Coronary artery (tissue), 2 donors: ENCODE data around the gene NLGN1.
"Not testable (repeated sequence)": the region's sequence is repeated elsewhere in the genome, so short reads cannot be mapped to it uniquely, and the experiment has no call there.

ENCODE experiments used
- DNase-seq: peaks from one replicate; pipeline ENCODE4 v3.0.0-alpha.2; 2017; ENCODE audit warnings: low spot score
- H3K27ac ChIP-seq, 2 donors: fragments of 200-600 bp; sonication (generic); one replicate each; pipeline ENCODE4 v1.5.1; 2016 to 2019
- H3K4me3 ChIP-seq: fragments of 200-600 bp; sonication (generic); 2 replicates; pipeline ENCODE4 v1.5.1; 2016; ENCODE audit warnings: mild to moderate bottlenecking, moderate library complexity
- TF ChIP-seq, protein P1 (sequence below): fragments of 200-600 bp; sonication (generic); IDR thresholded peaks from one replicate; pipeline ENCODE4 v1.5.1; 2019; ENCODE audit warnings: antibody characterized with exemption

Gene NLGN1

DNA sequence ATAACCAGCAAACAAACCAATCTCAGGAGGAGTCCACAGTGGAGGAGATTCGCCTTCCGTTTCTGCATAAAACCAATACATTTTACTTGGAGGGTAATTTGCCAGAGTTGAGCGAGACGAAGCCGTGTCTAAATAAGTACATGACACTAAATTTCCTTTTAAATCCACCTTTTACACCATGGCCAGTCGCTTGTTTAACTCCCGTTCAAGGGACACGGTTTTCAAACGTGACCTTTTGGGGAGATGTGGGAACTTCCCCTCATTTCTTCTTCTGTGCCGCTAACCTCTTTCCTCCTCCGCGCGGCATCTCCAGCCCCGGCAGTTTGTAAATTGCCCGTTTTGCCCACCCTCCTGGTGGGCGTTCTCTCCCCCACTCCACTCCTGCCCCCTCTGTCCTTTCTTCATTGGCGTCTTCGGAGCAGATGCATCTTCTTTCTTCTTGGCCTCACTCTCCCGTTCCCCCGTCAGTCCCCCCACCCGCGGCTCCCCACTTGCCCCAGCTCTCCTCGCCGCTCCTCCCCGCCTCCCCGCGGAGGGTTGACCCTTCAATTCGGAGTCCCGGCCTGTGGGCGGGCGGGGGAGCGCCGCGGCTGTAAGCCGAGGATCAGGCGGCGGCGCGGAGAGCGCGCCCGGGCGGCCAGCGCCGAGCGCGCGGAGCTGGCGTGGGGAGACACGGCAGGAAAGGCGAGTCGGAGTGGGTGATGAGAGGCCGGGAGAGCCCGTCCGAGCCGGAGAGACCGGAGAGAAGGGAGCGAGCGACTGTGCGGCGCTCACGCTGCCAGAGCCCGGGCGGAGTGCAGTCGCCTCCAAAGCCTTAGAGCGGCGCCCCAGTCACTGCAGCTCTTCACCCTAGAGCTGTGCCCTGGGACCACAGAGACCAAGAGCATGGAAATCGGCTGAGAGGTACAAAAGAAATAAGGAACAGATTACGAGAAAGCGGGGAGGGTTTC, at the start of gene NLGN1:
Gene NLGN1 (plus strand): TSS at position 584 of the 950 bp plus-strand sequence.
- DNase-seq: peak; percentile 87
- Histone ChIP-seq H3K4me3 (peak within 1 kb of the TSS; percentile 79), H3K27ac (peak within 1 kb of the TSS; percentile 74 to 83)
- TF ChIP-seq, protein P1, sequence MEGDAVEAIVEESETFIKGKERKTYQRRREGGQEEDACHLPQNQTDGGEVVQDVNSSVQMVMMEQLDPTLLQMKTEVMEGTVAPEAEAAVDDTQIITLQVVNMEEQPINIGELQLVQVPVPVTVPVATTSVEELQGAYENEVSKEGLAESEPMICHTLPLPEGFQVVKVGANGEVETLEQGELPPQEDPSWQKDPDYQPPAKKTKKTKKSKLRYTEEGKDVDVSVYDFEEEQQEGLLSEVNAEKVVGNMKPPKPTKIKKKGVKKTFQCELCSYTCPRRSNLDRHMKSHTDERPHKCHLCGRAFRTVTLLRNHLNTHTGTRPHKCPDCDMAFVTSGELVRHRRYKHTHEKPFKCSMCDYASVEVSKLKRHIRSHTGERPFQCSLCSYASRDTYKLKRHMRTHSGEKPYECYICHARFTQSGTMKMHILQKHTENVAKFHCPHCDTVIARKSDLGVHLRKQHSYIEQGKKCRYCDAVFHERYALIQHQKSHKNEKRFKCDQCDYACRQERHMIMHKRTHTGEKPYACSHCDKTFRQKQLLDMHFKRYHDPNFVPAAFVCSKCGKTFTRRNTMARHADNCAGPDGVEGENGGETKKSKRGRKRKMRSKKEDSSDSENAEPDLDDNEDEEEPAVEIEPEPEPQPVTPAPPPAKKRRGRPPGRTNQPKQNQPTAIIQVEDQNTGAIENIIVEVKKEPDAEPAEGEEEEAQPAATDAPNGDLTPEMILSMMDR: no peak

DNA sequence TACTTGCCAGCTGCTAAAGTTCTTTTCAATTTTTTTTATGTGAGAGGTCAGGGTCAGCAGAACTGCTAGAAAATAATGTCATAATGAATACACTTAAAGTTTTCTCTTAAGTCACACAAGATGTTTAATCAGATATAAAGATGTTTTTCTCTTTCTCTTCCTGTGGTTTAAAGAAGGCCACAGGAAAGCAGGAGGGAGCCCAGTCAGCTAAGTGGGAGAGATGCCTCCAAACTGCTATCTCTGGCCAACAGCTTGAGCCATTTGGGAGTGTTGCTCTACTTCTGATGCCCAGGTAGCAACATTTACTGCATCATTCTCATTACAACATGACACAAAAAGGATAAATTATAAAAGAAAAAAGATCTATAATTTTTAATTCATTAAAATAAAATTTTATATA, 45.7 kb upstream of the NLGN1 start:
- TF ChIP-seq, protein P1: no peak
- no peak overlapping the region for H3K4me3 ChIP-seq
- no peak overlapping the region for H3K27ac ChIP-seq
- no peak for DNase-seq

DNA sequence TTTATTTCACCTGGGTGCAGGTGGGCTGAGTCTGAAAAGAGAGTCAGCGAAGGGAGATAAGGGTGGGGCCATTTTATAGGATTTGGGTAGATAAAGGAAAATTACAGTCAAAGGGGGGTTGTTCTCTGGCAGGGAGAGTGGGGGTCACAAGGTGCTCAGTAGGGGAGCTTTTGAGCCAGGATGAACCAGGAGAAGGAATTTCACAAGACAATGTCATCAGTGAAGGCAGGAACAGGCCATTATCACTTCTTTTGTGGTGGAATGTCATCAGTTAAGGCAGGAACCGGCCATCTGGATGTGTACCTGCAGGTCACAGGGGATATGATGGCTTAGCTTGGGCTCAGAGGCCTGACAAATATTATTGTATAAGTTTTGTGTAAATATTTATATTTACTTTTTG, 44.4 kb upstream of the NLGN1 start:
- not testable (repeated sequence) for H3K27ac ChIP-seq, DNase-seq, H3K4me3 ChIP-seq

DNA sequence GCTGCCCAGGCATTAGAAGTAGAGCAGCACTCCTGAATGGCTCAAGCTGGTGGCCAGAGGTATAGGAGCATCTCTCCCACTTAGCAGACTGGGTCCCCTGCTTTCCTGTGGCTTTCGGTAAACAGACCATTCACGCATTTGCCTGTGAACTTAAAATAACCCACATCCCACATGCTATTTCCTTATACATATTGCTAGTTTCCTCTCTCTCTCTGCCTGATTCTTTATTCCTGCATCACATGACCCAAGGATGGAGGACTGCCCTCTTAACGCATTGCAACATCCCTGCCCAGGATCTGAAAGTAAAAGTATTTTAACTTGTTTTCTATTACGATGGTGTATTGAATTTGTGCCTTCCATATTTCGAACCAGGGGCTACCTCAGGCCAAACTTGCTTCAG, 43.4 kb upstream of the NLGN1 start:
- no peak for DNase-seq
- H3K27ac ChIP-seq: no peak overlapping the region
- TF ChIP-seq, protein P1: no peak
- H3K4me3 ChIP-seq: no peak overlapping the region

DNA sequence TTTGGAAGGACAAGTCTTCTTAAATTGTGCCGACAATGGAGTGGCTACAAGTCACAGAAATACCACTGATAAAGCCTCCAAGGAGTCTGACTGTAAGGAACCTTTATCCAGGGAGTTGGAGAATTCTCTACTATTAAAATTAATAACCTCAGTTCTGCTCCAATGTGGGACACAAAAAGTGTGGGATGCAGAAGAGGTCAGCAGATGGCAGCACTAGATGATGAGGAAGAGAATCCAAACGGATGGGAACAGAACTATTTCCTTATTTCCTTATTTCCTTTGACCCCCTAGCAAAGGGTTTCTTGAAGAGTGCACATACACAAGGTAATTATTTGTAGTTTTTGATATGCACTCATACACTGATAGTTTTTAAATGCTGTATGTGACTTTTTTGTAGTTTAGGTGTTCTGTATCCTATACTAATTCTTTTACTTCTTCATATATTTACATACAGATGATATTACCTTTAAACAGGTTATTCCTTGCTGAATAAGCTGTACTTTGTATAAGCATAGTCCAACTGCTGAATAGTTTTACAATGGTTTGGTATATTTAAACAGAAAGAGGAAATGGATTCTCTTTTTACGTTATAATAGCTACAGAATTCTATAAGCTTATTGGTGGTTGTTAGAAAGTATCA, 25.6 kb upstream of the NLGN1 start:
- Histone ChIP-seq H3K4me3 (no peak overlapping the region), H3K27ac (no peak overlapping the region)
- TF ChIP-seq, protein P1: peak; percentile 42
- DNase-seq: no peak

DNA sequence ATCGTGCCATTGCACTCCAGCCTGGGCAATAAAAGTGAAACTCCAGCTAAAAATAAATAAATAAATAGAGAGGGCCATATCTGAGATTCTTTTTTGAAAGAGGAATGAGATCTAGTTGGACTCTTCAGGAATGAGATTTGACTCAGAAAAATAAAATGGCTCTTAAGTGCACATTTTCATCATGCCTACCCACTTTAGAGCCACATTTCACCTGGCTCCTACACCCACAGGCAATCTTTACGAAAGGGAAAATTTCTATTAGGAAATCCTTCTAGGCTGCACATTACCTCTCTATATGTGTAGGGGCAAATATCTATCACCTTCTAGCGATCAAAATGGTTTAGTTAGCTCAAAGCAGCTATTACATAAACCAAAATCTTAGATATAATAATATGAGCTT, 16.9 kb upstream of the NLGN1 start:
- Histone ChIP-seq H3K27ac (no peak overlapping the region), H3K4me3 (no peak overlapping the region)
- TF ChIP-seq, protein P1: no peak
- DNase-seq: no peak

DNA sequence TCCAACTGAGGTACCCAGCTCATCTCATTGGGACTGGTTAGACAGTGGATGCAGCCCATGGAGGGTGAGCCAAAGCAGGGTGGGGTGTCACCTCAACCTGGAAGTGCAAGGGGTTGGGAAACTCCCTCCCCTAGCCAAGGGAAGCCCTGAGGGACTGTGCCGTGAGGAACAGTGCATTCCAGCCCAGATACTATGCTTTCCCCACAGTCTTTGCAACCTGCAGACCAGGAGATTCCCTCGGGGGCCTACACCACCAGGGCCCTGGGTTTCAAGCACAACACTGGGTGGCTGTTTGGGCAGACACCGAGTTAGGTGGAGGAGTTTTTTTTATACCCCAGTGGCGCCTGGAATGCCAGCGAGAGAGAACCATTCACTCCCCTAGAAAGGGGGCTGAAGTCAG, 15.6 kb upstream of the NLGN1 start:
- not testable (repeated sequence) for DNase-seq, H3K27ac ChIP-seq, H3K4me3 ChIP-seq

DNA sequence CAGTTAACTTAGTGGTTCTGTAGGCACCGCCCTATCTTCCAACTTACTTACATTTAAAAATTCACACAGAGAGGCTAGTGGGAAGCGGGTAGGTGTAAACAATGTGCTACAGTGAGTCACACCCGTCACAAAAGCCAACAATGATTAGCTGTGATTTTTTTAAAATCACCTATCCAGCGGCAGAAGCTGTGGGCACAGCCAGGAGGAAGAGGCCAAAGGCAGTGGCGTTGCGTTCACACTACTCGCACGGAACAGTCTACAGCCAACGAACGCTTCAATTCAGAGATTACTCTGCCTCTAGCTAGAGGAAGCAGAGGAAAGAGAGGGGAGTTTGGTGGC, 2.5 kb upstream of the NLGN1 start:
- DNase-seq: no peak
- Histone ChIP-seq H3K27ac (peak overlapping the region; percentile 74 to 83), H3K4me3 (peak overlapping the region; percentile 79)
- TF ChIP-seq, protein P1: no peak
